8988T (cell line): ENCODE results near the gene POLR2C.
"Not testable (repeated sequence)": the region's sequence is repeated elsewhere in the genome, so short reads cannot be mapped to it uniquely, and the experiment has no call there.

Experiments used
- DNase-seq: peaks from one replicate; pipeline ENCODE4 v3.0.0; 2011

POLR2C gene

GRCh38 chr16:57479976-57480753, 17.7 kb downstream of the POLR2C start:
- peak; percentile 54 for DNase-seq

- DNase-seq, result no peak
Measured at GRCh38 chr16:57480754-57481230, 18.3 kb downstream of the POLR2C start.

GRCh38 chr16:57481421-57481820, 18.9 kb downstream of the POLR2C start:
- DNase-seq, result no peak

- DNase-seq, result peak; percentile 27
Measured at GRCh38 chr16:57482845-57483545, 20.5 kb downstream of the POLR2C start.

- DNase-seq, result no peak
Measured at GRCh38 chr16:57483725-57484514, 21.4 kb downstream of the POLR2C start.

GRCh38 chr16:57484515-57485005, 22.1 kb downstream of the POLR2C start:
- DNase-seq, result no peak

- peak; percentile 26 for DNase-seq
Measured at GRCh38 chr16:57485091-57485915, 22.8 kb downstream of the POLR2C start.

- peak; percentile 100 for DNase-seq
Measured at GRCh38 chr16:57485916-57486857, 23.7 kb downstream of the POLR2C start, which contains the start of gene DOK4. DOK4 (minus strand) TSS chr16:57486493; CDS start chr16:57479507, 6,986 bp downstream.

GRCh38 chr16:57486858-57487834, 24.7 kb downstream of the POLR2C start:
- DNase-seq, result peak; percentile 52

GRCh38 chr16:57489229-57489628, 26.8 kb downstream of the POLR2C start:
- no peak for DNase-seq

- DNase-seq, result no peak
Measured at GRCh38 chr16:57493767-57494166, 31.3 kb downstream of the POLR2C start.

GRCh38 chr16:57497121-57497520, 34.6 kb downstream of the POLR2C start:
- no peak for DNase-seq

GRCh38 chr16:57498031-57498430, 35.6 kb downstream of the POLR2C start:
- no peak for DNase-seq

- not testable (repeated sequence) for DNase-seq
Measured at GRCh38 chr16:57499941-57500340, 37.5 kb downstream of the POLR2C start.

GRCh38 chr16:57500578-57501111, 38.2 kb downstream of the POLR2C start:
- DNase-seq, result no peak

GRCh38 chr16:57501492-57501891, 39.0 kb downstream of the POLR2C start:
- DNase-seq, result no peak

- DNase-seq, result no peak
Measured at GRCh38 chr16:57502048-57502775, 39.7 kb downstream of the POLR2C start.

GRCh38 chr16:57503366-57503765, 40.9 kb downstream of the POLR2C start:
- DNase-seq, result no peak

GRCh38 chr16:57504001-57504400, 41.5 kb downstream of the POLR2C start:
- DNase-seq, result no peak
